Stomach (tissue), 9 donors: ENCODE results near the gene MT3. TPM values are rescaled to one million over a fixed set of nuclear protein-coding genes. Genes with fewer than 3 reads are reported as not detected.

Experiments
- DNase-seq, 2 donors: peaks; one replicate each; pipeline versions ENCODE4 v3.0.0 to v3.0.0-alpha.2; 2013 to 2019
- H3K27ac ChIP-seq, 5 donors: fragments of 200-600 bp in 4 of 5; sonication (generic) in 4 of 5; one replicate each; pipeline ENCODE4 v1.5.1; 2013 to 2019; ENCODE audit warnings: mild to moderate bottlenecking in 1 of 5, moderate library complexity in 1 of 5
- H3K27me3 ChIP-seq, 3 donors: fragments of 200-600 bp; sonication (generic); one replicate each; pipeline ENCODE4 v1.5.1; 2017 to 2019; ENCODE audit warnings: mixed run types in 1 of 3
- H3K36me3 ChIP-seq, 4 donors: fragments of 200-600 bp; sonication (generic); 1 replicate in 3 of 4; 2 replicates in 1 of 4; pipeline ENCODE4 v1.5.1; 2016 to 2019
- H3K4me1 ChIP-seq, 4 donors: fragments of 200-600 bp; sonication (generic); one replicate each; pipeline ENCODE4 v1.5.1; 2016 to 2019
- H3K4me3 ChIP-seq, 4 donors: fragments of 200-600 bp; sonication (generic) in 3 of 4; one replicate each; pipeline ENCODE4 v1.5.1; 2016 to 2019; ENCODE audit warnings: mild to moderate bottlenecking in 1 of 4
- H3K9me3 ChIP-seq, 4 donors: fragments of 200-600 bp; sonication (generic); one replicate each; pipeline ENCODE4 v1.5.1; 2016 to 2019
- CTCF ChIP-seq, 7 experiments: fragments of 450-650 bp in 4 of 7; fragments of 200-600 bp in 3 of 7; sonication (generic) in 3 of 7; IDR thresholded peaks; one replicate each; pipeline ENCODE4 v1.5.1; 2016 to 2019; ENCODE audit warnings: antibody characterized with exemption in 7 of 7, control low read depth in 2 of 7, mild to moderate bottlenecking in 1 of 7
- EP300 ChIP-seq: sonication (generic); formaldehyde crosslinking; IDR thresholded peaks from one replicate; pipeline ENCODE4 v1.6.1; 2017; ENCODE audit warnings: antibody characterized with exemption
- POLR2A ChIP-seq, 4 donors: fragments of 450-650 bp; IDR thresholded peaks; one replicate each; pipeline ENCODE4 v1.6.1; 2016; ENCODE audit warnings: antibody characterized with exemption in 4 of 4, control low read depth in 2 of 4, mild to moderate bottlenecking in 1 of 4, moderate library complexity in 1 of 4
- POLR2AphosphoS5 ChIP-seq, 3 donors: sonication (generic); formaldehyde crosslinking; IDR thresholded peaks; one replicate each; pipeline ENCODE4 v1.6.1; 2016; ENCODE audit warnings: antibody characterized with exemption in 3 of 3
- WGBS, 5 donors: extraction: QIAGEN DNeasy Blood & Tissue Kit in 3 of 5; methylation state at CpG; one replicate each; pipeline versions ENCODE4 v1.1.5 to v1.1.7; 2013 to 2018; 5-methylcytosine and 5-hydroxymethylcytosine counted together
- intact Hi-C: fragments of 100-400 bp; cut with DNase I; formaldehyde crosslinking; loops from one replicate; pipeline ENCODE4 v1.15.1; 2023; ENCODE audit warnings: low total_unique reads
- polyA plus RNA-seq, 3 donors: library from polyadenylated mRNA; stranded (reverse); fragments of 200-250 nt; gene quantifications; one replicate each; pipeline ENCODE4 v1.2.3, GENCODE V29; 2013
- total RNA-seq, 5 donors: library from RNA; depleted of rRNA; stranded (reverse); fragments of >200 nt; gene quantifications; one replicate each; pipeline versions ENCODE4 v1.1.0 to v1.2.3, GENCODE V29; 2014 to 2016
- donor health status: healthy with polysubstance abuse.
- donor health status: Bipolar disorder and iron deficiency.
- donor health status: healthy.

Gene MT3
- total and polyA plus RNA-seq, 8 donors: 2.2 to 5.0 (median 4.0) TPM; not detected in 4

- TF ChIP-seq POLR2AphosphoS5 (IDR thresholded peaks at IDR 0.05) (no peak), EP300 (no peak), CTCF (IDR thresholded peaks at IDR 0.05) (no peak), POLR2A (IDR thresholded peaks at IDR 0.05) (no peak)
- WGBS, 5 donors: 30 to 35% (median 31%) methylated on average over 11 of the region's 11 CpGs
- Histone ChIP-seq H3K27me3 (peaks cover 0 to 23% (median 0%) of the 10 kb centered on the region in 3 donors), H3K27ac (no peak overlapping the region), H3K36me3 (no peaks in the 10 kb centered on the region), H3K9me3 (no peaks in the 10 kb centered on the region), H3K4me1 (peaks cover 0 to 13% (median 9%) of the 10 kb centered on the region in 4 donors), H3K4me3 (no peak overlapping the region)
- intact Hi-C loops: no loop called here
- peak; percentile 19 to 59 for DNase-seq
Observed at GRCh38 chr16:56551796-56552738, 37.3 kb upstream of the MT3 start.

GRCh38 chr16:56554441-56554840, 34.9 kb upstream of the MT3 start:
- intact Hi-C loops: no loop called here
- no peak for DNase-seq
- 89 to 96% (median 93%) methylated on average over 10 of the region's 10 CpGs for WGBS, 5 donors

GRCh38 chr16:56558024-56558747, 31.1 kb upstream of the MT3 start:
- H3K27ac ChIP-seq: no peak overlapping the region
- no peaks in the 10 kb centered on the region for H3K9me3 ChIP-seq
- peak in 1 of 2 donors; percentile 15 for DNase-seq
- peaks cover 0 to 32% (median 0%) of the 10 kb centered on the region in 3 donors for H3K27me3 ChIP-seq
- H3K4me1 ChIP-seq: no peaks in the 10 kb centered on the region
- H3K36me3 ChIP-seq: no peaks in the 10 kb centered on the region
- no peak for TF ChIP-seq EP300
- TF ChIP-seq POLR2A (IDR thresholded peaks at IDR 0.05): no peak
- no peak for TF ChIP-seq CTCF (IDR thresholded peaks at IDR 0.05)
- no peak for TF ChIP-seq POLR2AphosphoS5 (IDR thresholded peaks at IDR 0.05)
- H3K4me3 ChIP-seq: no peak overlapping the region
- WGBS, 5 donors: 68 to 81% (median 69%) methylated on average over 6 to 8 of the region's 8 CpGs
- intact Hi-C loops: no loop called here

More at GRCh38 chr16:56554441-56554840, 34.9 kb upstream of the MT3 start:
- Histone ChIP-seq H3K27me3 (peaks cover 0 to 29% (median 0%) of the 10 kb centered on the region in 3 donors), H3K4me3 (no peak overlapping the region), H3K27ac (no peak overlapping the region), H3K4me1 (peaks cover 0 to 10% (median 8%) of the 10 kb centered on the region in 4 donors), H3K36me3 (no peaks in the 10 kb centered on the region), H3K9me3 (no peaks in the 10 kb centered on the region)
- no peak for TF ChIP-seq EP300
- TF ChIP-seq CTCF (IDR thresholded peaks at IDR 0.05): no peak
- TF ChIP-seq POLR2A (IDR thresholded peaks at IDR 0.05): no peak
- no peak for TF ChIP-seq POLR2AphosphoS5 (IDR thresholded peaks at IDR 0.05)

GRCh38 chr16:56559109-56559508, 30.2 kb upstream of the MT3 start:
- Histone ChIP-seq H3K9me3 (no peaks in the 10 kb centered on the region), H3K27ac (no peak overlapping the region), H3K27me3 (peaks cover 0 to 29% (median 0%) of the 10 kb centered on the region in 3 donors), H3K4me3 (no peak overlapping the region), H3K4me1 (no peaks in the 10 kb centered on the region), H3K36me3 (no peaks in the 10 kb centered on the region)
- TF ChIP-seq CTCF (IDR thresholded peaks at IDR 0.05): no peak
- TF ChIP-seq POLR2AphosphoS5 (IDR thresholded peaks at IDR 0.05): no peak
- TF ChIP-seq EP300: no peak
- no peak for TF ChIP-seq POLR2A (IDR thresholded peaks at IDR 0.05)
- intact Hi-C loops: no loop called here
- WGBS, 5 donors: 80 to 92% (median 88%) methylated on average over 4 of the region's 4 CpGs
- DNase-seq: no peak
